A549 (cell line): Measurements from ENCODE around the gene TUBGCP6. TPM values are rescaled to one million over a fixed set of nuclear protein-coding genes. Genes with fewer than 3 reads are reported as not detected.

Experiments used
- ATAC-seq, 2 experiments: fragments of 200-7000 bp in 1 of 2; fragments of >200 bp in 1 of 2; cut with Nextera tagmentation in 1 of 2; cut with Tn5 transposase in 1 of 2; 3 replicates each; pipeline versions ENCODE4 v1.8.0 to v1.9.1; 2018 to 2020; ENCODE audit warnings: mild to moderate bottlenecking in 1 of 2, moderate library complexity in 1 of 2
- CTCF ChIA-PET: fragments of 300-600 bp; sonication (Branson Sonifier 250); formaldehyde crosslinking; extraction: SDS; loops from one replicate; lab custom pipeline; 2021; ENCODE audit warnings: antibody characterized with exemption, inconsistent platforms; lab: Yijun Ruan, JAX
- POLR2A ChIA-PET: fragments of 350-600 bp; formaldehyde crosslinking; extraction: SDS; loops from one replicate; lab custom pipeline; 2021; ENCODE audit warnings: antibody characterized with exemption, inconsistent platforms; lab: Yijun Ruan, JAX
- DNase-seq, 2 experiments: peaks; one replicate each; pipeline versions ENCODE4 v3.0.0 to v3.0.0-alpha.2; 2011 to 2016; ENCODE audit warnings: low read depth in 1 of 2, low spot score in 1 of 2
- FAIRE-seq: peaks from 2 replicates; lab custom pipeline; 2011; peaks lifted over from hg19 to GRCh38; lab: Jason Lieb, UNC
- H3K27ac ChIP-seq, 2 experiments: fragments of >200 bp; sonication (Bioruptor Twin); formaldehyde crosslinking; 3 replicates each; pipeline ENCODE4 v1.5.1; 2016 to 2017
- H3K4me1 ChIP-seq: fragments of >200 bp; sonication (Bioruptor Twin); formaldehyde crosslinking; 3 replicates; pipeline ENCODE4 v1.6.1; 2016
- H3K4me2 ChIP-seq: fragments of >200 bp; sonication (Bioruptor Twin); formaldehyde crosslinking; 3 replicates; pipeline ENCODE4 v1.6.1; 2016
- H3K4me3 ChIP-seq: fragments of >200 bp; sonication (Bioruptor Twin); formaldehyde crosslinking; 3 replicates; pipeline ENCODE4 v1.5.1; 2016
- H3K9me3 ChIP-seq: fragments of >200 bp; sonication (Bioruptor Twin); formaldehyde crosslinking; 3 replicates; pipeline ENCODE4 v1.6.1; 2016
- BHLHE40 ChIP-seq: IDR thresholded peaks from 2 replicates; pipeline ENCODE4 v1.6.1; 2012; ENCODE audit warnings: low read depth, low read length, inconsistent platforms
- CBX8 ChIP-seq: fragments of 200-600 bp; sonication (generic); IDR thresholded peaks from 2 replicates; pipeline ENCODE4 v1.6.1; 2016
- CEBPB ChIP-seq, 2 experiments: fragments of >200 bp in 1 of 2; sonication (Bioruptor Twin) in 1 of 2; formaldehyde crosslinking in 1 of 2; IDR thresholded peaks; 2 replicates each; pipeline ENCODE4 v1.6.1; 2012 to 2016
- CHD2 ChIP-seq: fragments of 150-350 bp; IDR thresholded peaks from 2 replicates; pipeline ENCODE4 v1.6.1; 2014; ENCODE audit warnings: low read length; ENCODE audit not compliant: partially characterized antibody
- EHF ChIP-seq: fragments of 250-450 bp; sonication (Bioruptor Pico); IDR thresholded peaks from 2 replicates; pipeline ENCODE4 v1.5.0; 2020; ENCODE audit warnings: mild to moderate bottlenecking
- FOSL2 ChIP-seq, 2 experiments: fragments of 450-650 bp in 1 of 2; fragments of >200 bp in 1 of 2; sonication (Bioruptor Twin) in 1 of 2; formaldehyde crosslinking; IDR thresholded peaks; 2 replicates each; pipeline versions ENCODE4 v1.5.0 to v1.6.1; 2016 to 2020; ENCODE audit warnings: mild to moderate bottlenecking in 1 of 2, moderate library complexity in 1 of 2
- FOXS1 ChIP-seq: fragments of 250-450 bp; sonication (Bioruptor Pico); IDR thresholded peaks from 2 replicates; pipeline ENCODE4 v1.5.0; 2020; ENCODE audit warnings: mild to moderate bottlenecking, moderate library complexity
- HDAC2 ChIP-seq: fragments of 200-600 bp; sonication (generic); IDR thresholded peaks from 2 replicates; pipeline ENCODE4 v1.6.1; 2016
- HEYL ChIP-seq: fragments of 250-450 bp; sonication (Bioruptor Pico); IDR thresholded peaks from 2 replicates; pipeline ENCODE4 v1.8.0; 2021; ENCODE audit warnings: mild to moderate bottlenecking, moderate library complexity
- HOXB13 ChIP-seq: fragments of 250-450 bp; sonication (Bioruptor Pico); IDR thresholded peaks from 2 replicates; pipeline ENCODE4 v1.5.0; 2020; ENCODE audit warnings: low read depth, mild to moderate bottlenecking, moderate library complexity
- JUNB ChIP-seq: fragments of >200 bp; sonication (Bioruptor Twin); formaldehyde crosslinking; IDR thresholded peaks from 2 replicates; pipeline ENCODE4 v1.6.1; 2016
- MAFK ChIP-seq: fragments of 450-650 bp; IDR thresholded peaks from 2 replicates; pipeline ENCODE4 v1.6.1; 2014; ENCODE audit not compliant: partially characterized antibody
- MYC ChIP-seq: IDR thresholded peaks from 2 replicates; pipeline ENCODE4 v1.6.1; 2012; ENCODE audit warnings: mild to moderate bottlenecking, inconsistent platforms, low read length, improper control_type of control experiment, borderline replicate concordance
- NPAS2 ChIP-seq: fragments of 250-450 bp; sonication (Bioruptor Pico); IDR thresholded peaks from 2 replicates; pipeline ENCODE4 v1.8.0; 2022; ENCODE audit warnings: mild to moderate bottlenecking, moderate library complexity, borderline replicate concordance
- POLR2AphosphoS2 ChIP-seq: conservative IDR thresholded peaks from 2 replicates; pipeline ENCODE4 v1.6.1; 2012; ENCODE audit warnings: low read length, improper control_type of control experiment, inconsistent platforms
- RAD21 ChIP-seq, 2 experiments: fragments of >200 bp in 1 of 2; sonication (Bioruptor Twin) in 1 of 2; formaldehyde crosslinking in 1 of 2; IDR thresholded peaks in 1 of 2; conservative IDR thresholded peaks in 1 of 2; 2 replicates in 1 of 2; 3 replicates in 1 of 2; pipeline ENCODE4 v1.6.1; 2012 to 2018; ENCODE audit warnings: inconsistent platforms in 1 of 2
- RNF2 ChIP-seq: fragments of 200-600 bp; sonication (generic); IDR thresholded peaks from 2 replicates; pipeline ENCODE4 v1.6.1; 2016; ENCODE audit warnings: low read depth, mild to moderate bottlenecking, antibody characterized with exemption, moderate library complexity, borderline replicate concordance
- TFCP2L1 ChIP-seq: fragments of 250-450 bp; sonication (Bioruptor Pico); IDR thresholded peaks from 2 replicates; pipeline ENCODE4 v1.5.0; 2021; ENCODE audit warnings: mild to moderate bottlenecking
- TP53 ChIP-seq: fragments of 250-450 bp; sonication (Bioruptor Pico); IDR thresholded peaks from 2 replicates; pipeline ENCODE4 v1.5.0; 2021; ENCODE audit warnings: mild to moderate bottlenecking, moderate library complexity
- ZC3H11A ChIP-seq: fragments of 450-650 bp; IDR thresholded peaks from 2 replicates; pipeline ENCODE4 v1.6.1; 2014; ENCODE audit warnings: antibody characterized with exemption, mild to moderate bottlenecking
- ZFP36 ChIP-seq: fragments of 450-650 bp; IDR thresholded peaks from 2 replicates; pipeline ENCODE4 v1.6.1; 2014; ENCODE audit warnings: borderline replicate concordance; ENCODE audit not compliant: partially characterized antibody
- WGBS: methylation state at CpG from one replicate; pipeline ENCODE4 v1.1.6; 2017; ENCODE audit errors: missing lambda C conversion rate; 5-methylcytosine and 5-hydroxymethylcytosine counted together
- polyA plus RNA-seq, 4 experiments: library from polyadenylated mRNA; depleted of rRNA in 3 of 4; stranded (reverse); fragments of >200 nt; fragmentation: RNase III in 1 of 4; extraction: RNeasy Plus Mini Kit Qiagen cat#74134 plus additional on column Dnase treatment in 1 of 4; gene quantifications; 2 replicates in 3 of 4; 3 replicates in 1 of 4; pipeline ENCODE4 v1.2.3, GENCODE V29; 2011 to 2017
- TF ChIP-seq, protein P1 (sequence below): IDR thresholded peaks from 2 replicates; pipeline ENCODE4 v1.6.1; 2012
- TF ChIP-seq, protein P2 (sequence below): fragments of 250-450 bp; sonication (Bioruptor Pico); IDR thresholded peaks from 2 replicates; pipeline ENCODE4 v1.5.0; 2020; ENCODE audit warnings: low read depth, mild to moderate bottlenecking, moderate library complexity
- TF ChIP-seq, protein P3 (sequence below): fragments of >200 bp; sonication (Bioruptor Twin); formaldehyde crosslinking; IDR thresholded peaks from 3 replicates; pipeline ENCODE4 v1.5.1; 2016
- TF ChIP-seq, protein P4 (sequence below): fragments of >200 bp; sonication (Bioruptor Twin); formaldehyde crosslinking; IDR thresholded peaks from 2 replicates; pipeline ENCODE4 v1.6.1; 2016

Gene TUBGCP6
- polyA plus RNA-seq, 2 of the 4 experiments (the other 2 are of a cell fraction): 6.5 to 14.2 TPM

DNA sequence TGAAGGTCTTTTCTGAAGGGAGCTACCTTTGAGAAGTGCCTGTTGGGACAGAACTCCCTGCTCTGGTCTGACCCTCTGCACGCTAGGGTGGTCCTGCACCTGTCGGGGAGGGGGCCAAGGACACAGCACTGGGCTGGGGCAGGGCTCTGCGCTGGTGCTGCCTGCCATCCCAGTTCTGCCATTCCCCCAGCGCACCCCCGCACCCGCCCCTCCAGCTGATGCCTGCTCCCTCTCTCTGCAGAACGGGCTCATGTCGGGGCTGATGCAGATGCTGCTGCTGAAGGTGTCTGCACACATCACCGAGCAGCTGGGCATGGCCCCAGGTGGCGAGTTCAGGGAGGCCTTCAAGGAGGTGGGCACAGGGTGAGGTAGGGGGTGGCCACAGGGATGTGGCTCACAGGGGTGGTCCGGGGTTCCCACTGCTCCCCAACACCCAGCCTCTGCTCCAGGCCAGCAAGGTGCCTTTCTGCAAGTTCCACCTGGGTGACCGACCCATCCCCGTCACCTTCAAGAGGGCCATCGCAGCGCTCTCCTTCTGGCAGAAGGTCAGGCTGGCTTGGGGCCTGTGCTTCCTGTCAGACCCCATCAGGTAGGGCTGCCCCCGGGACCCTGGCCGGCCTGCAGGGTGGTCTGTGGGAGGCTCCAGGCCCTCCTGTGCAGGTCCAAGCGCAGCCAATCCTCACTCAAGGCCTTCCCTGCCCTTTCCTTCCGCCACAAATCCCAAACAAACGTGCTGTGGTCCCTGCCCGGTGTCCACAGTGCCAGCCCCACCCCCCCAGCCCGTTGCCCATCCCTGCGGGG is 47.6 kb downstream of the TUBGCP6 start:
- no peak for DNase-seq
- 94% methylated on average over 9 of the region's 23 CpGs for whole genome bisulfite sequencing

DNA sequence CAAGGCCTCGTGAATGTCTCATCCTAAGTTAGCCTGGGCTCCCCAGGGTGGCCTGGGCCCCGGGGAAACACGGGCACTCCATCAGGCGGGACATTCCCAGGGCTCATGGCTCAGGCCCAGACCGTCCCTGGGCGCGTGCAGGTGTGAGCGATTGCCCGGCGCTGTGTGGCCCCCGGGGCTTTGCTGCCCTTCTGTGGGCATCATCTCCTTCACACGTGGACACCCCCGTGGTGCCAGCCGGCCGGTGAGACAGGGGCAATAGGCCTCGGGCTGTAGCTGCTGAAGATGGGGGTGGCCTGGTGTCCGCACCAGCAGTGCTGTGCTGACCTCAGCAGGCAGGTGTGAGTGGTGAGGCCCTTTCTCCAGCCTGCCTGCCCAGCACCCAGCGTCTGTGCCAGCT is 48.6 kb downstream of the TUBGCP6 start:
- ATAC-seq (no peak), FAIRE-seq (no peak), DNase-seq (no peak)
- peaks cover 1% of the 10 kb centered on the region for H3K4me1 ChIP-seq
- no peak overlapping the region for H3K4me3 ChIP-seq
- H3K27ac ChIP-seq: no peak overlapping the region
- ChIA-PET POLR2A (no interaction called here), CTCF (interaction anchor here (1.2 kb wide), 1 partner anchor 49 kb away, joined by 5 read pairs; no protein-coding TSS in a partner anchor)
- no peak overlapping the region for H3K4me2 ChIP-seq
- TF ChIP-seq CEBPB (IDR thresholded peaks at IDR 0.05): no peak
- TF ChIP-seq, protein P1, sequence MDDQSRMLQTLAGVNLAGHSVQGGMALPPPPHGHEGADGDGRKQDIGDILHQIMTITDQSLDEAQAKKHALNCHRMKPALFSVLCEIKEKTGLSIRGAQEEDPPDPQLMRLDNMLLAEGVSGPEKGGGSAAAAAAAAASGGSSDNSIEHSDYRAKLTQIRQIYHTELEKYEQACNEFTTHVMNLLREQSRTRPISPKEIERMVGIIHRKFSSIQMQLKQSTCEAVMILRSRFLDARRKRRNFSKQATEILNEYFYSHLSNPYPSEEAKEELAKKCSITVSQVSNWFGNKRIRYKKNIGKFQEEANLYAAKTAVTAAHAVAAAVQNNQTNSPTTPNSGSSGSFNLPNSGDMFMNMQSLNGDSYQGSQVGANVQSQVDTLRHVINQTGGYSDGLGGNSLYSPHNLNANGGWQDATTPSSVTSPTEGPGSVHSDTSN: no peak
- TF ChIP-seq, protein P2, sequence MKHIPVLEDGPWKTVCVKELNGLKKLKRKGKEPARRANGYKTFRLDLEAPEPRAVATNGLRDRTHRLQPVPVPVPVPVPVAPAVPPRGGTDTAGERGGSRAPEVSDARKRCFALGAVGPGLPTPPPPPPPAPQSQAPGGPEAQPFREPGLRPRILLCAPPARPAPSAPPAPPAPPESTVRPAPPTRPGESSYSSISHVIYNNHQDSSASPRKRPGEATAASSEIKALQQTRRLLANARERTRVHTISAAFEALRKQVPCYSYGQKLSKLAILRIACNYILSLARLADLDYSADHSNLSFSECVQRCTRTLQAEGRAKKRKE (CRISPR knock-in tag): no peak
- no peak for TF ChIP-seq FOSL2 (IDR thresholded peaks at IDR 0.05)
- TF ChIP-seq FOSL2 (CRISPR knock-in tag; IDR thresholded peaks at IDR 0.05): no peak
- TF ChIP-seq CHD2: no peak
- TF ChIP-seq MAFK: no peak
- no peak for TF ChIP-seq NPAS2
- TF ChIP-seq FOXS1 (CRISPR knock-in tag): no peak
- H3K9me3 ChIP-seq: no peaks in the 10 kb centered on the region
- WGBS: 89% methylated on average over 1 of the region's 18 CpGs

More for the DNA sequence above, 47.6 kb downstream of the TUBGCP6 start:
- no peak overlapping the region for H3K4me3 ChIP-seq
- no peak for TF ChIP-seq RNF2
- no peak for TF ChIP-seq CEBPB (IDR thresholded peaks at IDR 0.05)
- no peak for TF ChIP-seq HOXB13 (CRISPR knock-in tag)
- TF ChIP-seq EHF: no peak
- no peak for TF ChIP-seq ZC3H11A
- TF ChIP-seq MYC: no peak
- TF ChIP-seq ZFP36: no peak
- TF ChIP-seq JUNB: no peak
- no peak for TF ChIP-seq TP53 (CRISPR knock-in tag)
- TF ChIP-seq HEYL (CRISPR knock-in tag): no peak
- TF ChIP-seq RAD21 (conservative IDR thresholded peaks at IDR 0.05 in 1 of 2, IDR thresholded peaks at IDR 0.05 in 1 of 2): no peak
- no peak for TF ChIP-seq POLR2AphosphoS2
- TF ChIP-seq CBX8: no peak
- TF ChIP-seq TFCP2L1 (CRISPR knock-in tag): no peak
- TF ChIP-seq FOXS1 (CRISPR knock-in tag): no peak
- TF ChIP-seq CHD2: no peak
- no peak for TF ChIP-seq HDAC2
- no peak for TF ChIP-seq BHLHE40
- TF ChIP-seq, protein P3, sequence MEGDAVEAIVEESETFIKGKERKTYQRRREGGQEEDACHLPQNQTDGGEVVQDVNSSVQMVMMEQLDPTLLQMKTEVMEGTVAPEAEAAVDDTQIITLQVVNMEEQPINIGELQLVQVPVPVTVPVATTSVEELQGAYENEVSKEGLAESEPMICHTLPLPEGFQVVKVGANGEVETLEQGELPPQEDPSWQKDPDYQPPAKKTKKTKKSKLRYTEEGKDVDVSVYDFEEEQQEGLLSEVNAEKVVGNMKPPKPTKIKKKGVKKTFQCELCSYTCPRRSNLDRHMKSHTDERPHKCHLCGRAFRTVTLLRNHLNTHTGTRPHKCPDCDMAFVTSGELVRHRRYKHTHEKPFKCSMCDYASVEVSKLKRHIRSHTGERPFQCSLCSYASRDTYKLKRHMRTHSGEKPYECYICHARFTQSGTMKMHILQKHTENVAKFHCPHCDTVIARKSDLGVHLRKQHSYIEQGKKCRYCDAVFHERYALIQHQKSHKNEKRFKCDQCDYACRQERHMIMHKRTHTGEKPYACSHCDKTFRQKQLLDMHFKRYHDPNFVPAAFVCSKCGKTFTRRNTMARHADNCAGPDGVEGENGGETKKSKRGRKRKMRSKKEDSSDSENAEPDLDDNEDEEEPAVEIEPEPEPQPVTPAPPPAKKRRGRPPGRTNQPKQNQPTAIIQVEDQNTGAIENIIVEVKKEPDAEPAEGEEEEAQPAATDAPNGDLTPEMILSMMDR: no peak
- TF ChIP-seq, protein P4, sequence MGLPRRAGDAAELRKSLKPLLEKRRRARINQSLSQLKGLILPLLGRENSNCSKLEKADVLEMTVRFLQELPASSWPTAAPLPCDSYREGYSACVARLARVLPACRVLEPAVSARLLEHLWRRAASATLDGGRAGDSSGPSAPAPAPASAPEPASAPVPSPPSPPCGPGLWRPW: no peak
- no peaks in the 10 kb centered on the region for H3K9me3 ChIP-seq
- no peak overlapping the region for H3K27ac ChIP-seq
- ChIA-PET CTCF (interaction anchor here (1.2 kb wide), 1 partner anchor 50 kb away, joined by 5 read pairs; no protein-coding TSS in a partner anchor), POLR2A (no interaction called here)
- H3K4me1 ChIP-seq: no peaks in the 10 kb centered on the region
- ATAC-seq (no peak), FAIRE-seq (no peak)
- H3K4me2 ChIP-seq: no peak overlapping the region
